Measurements from ENCODE around the gene LRRC61.

The LRRC61 gene

DNA sequence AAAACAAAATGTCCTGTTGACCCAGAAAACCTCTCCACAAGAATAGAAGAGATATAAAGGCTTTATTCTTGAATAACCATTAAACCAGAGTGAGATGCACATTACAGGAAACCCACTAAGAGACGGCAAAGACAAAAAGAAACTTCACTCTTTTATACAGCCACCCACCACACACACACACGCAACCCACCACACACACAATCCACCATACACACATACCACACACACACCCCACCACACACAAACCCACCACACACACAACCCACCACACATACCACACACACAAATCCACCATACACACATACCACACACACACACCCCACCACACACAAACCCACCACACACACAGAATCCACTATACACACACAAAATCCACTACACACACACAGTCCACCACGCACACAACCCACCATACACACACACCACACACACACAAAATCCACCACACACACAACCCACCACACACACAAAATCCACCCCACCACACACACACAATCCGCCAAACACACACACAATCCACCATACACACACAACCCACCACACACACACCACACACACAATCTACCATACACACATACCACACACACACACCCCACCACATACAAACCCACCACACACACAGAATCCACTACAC is 36.0 kb downstream of the LRRC61 start:
- TF ChIP-seq TCF4 (CRISPR knock-in tag; IDR thresholded peaks at IDR 0.05; ENCODE audit: borderline replicate concordance) = no peak
- no peak for TF ChIP-seq OSR1 (CRISPR knock-in tag; IDR thresholded peaks at IDR 0.05)
- TF ChIP-seq ESRRG (CRISPR knock-in tag; IDR thresholded peaks at IDR 0.05) = no peak
- no peak for TF ChIP-seq ZNF8 (CRISPR knock-in tag; IDR thresholded peaks at IDR 0.05)
- no peak for TF ChIP-seq ISL1 (CRISPR knock-in tag; IDR thresholded peaks at IDR 0.05)
- no peak for TF ChIP-seq BACH2 (CRISPR knock-in tag; IDR thresholded peaks at IDR 0.05; ENCODE audit: borderline replicate concordance)
- TF ChIP-seq, protein P1, sequence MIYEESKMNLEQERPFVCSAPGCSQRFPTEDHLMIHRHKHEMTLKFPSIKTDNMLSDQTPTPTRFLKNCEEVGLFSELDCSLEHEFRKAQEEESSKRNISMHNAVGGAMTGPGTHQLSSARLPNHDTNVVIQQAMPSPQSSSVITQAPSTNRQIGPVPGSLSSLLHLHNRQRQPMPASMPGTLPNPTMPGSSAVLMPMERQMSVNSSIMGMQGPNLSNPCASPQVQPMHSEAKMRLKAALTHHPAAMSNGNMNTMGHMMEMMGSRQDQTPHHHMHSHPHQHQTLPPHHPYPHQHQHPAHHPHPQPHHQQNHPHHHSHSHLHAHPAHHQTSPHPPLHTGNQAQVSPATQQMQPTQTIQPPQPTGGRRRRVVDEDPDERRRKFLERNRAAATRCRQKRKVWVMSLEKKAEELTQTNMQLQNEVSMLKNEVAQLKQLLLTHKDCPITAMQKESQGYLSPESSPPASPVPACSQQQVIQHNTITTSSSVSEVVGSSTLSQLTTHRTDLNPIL (CRISPR knock-in tag; IDR thresholded peaks at IDR 0.05; ENCODE audit: low read depth) = no peak
- TF ChIP-seq, protein P2, sequence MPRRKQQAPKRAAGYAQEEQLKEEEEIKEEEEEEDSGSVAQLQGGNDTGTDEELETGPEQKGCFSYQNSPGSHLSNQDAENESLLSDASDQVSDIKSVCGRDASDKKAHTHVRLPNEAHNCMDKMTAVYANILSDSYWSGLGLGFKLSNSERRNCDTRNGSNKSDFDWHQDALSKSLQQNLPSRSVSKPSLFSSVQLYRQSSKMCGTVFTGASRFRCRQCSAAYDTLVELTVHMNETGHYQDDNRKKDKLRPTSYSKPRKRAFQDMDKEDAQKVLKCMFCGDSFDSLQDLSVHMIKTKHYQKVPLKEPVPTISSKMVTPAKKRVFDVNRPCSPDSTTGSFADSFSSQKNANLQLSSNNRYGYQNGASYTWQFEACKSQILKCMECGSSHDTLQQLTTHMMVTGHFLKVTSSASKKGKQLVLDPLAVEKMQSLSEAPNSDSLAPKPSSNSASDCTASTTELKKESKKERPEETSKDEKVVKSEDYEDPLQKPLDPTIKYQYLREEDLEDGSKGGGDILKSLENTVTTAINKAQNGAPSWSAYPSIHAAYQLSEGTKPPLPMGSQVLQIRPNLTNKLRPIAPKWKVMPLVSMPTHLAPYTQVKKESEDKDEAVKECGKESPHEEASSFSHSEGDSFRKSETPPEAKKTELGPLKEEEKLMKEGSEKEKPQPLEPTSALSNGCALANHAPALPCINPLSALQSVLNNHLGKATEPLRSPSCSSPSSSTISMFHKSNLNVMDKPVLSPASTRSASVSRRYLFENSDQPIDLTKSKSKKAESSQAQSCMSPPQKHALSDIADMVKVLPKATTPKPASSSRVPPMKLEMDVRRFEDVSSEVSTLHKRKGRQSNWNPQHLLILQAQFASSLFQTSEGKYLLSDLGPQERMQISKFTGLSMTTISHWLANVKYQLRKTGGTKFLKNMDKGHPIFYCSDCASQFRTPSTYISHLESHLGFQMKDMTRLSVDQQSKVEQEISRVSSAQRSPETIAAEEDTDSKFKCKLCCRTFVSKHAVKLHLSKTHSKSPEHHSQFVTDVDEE (CRISPR knock-in tag; IDR thresholded peaks at IDR 0.05) = no peak
- no peak for ATAC-seq

DNA sequence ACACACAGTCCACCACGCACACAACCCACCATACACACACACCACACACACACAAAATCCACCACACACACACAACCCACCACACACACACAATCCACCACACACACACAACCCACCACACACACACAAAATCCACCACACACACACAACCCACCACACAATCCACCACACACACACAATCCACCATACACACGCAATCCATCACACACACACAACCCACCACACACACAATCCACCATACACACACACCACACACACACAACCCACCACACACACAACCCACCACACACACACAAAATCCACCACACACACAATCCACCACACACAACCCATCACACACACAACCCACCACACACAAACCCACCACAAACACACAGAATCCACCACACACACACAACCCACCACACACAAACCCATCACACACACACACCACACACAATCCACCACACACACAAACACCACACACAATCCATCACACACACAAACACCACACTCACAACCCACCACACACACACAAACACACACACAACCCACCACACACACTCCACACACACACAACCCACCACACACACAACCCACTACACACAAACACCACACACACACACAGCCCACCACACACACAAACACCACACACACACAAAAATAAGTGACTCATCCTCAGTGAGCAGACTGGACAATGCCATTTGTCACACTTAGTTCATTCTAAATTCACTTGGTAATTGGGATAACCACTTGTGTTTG is 36.6 kb downstream of the LRRC61 start:
- TF ChIP-seq BACH2 (CRISPR knock-in tag; IDR thresholded peaks at IDR 0.05; ENCODE audit: borderline replicate concordance) = no peak
- TF ChIP-seq ZC3H10 (CRISPR knock-in tag; IDR thresholded peaks at IDR 0.05) = no peak
- TF ChIP-seq GLIS3 (CRISPR knock-in tag; IDR thresholded peaks at IDR 0.05) = no peak
- ATAC-seq = no peak

GRCh38 chr7:150360363-150361058 is 37.4 kb downstream of the LRRC61 start:
- ATAC-seq = no peak

DNA sequence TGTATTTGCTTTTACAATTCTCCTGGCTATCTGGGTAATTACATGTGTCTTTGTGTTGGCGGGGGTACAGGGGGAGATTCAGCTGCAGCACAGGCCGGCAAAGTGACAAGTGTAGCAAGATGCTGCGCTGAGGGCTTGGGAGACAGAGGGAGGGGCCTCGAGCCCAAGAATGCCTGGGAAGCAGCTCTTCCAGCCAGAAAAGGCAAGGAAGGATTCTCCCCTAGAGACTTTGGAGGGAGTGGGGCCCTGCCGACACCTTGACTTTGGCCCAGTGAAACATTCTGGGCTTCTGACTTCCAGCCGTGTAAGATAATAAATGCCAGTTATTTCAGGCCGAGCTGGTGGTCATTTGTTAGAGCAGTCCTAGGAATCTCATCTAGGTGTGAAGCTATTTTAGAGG is 38.2 kb downstream of the LRRC61 start:
- TF ChIP-seq, protein P2 (CRISPR knock-in tag; IDR thresholded peaks at IDR 0.05) = no peak
- TF ChIP-seq BACH2 (CRISPR knock-in tag; IDR thresholded peaks at IDR 0.05; ENCODE audit: borderline replicate concordance) (no peak), POU6F1 (CRISPR knock-in tag; IDR thresholded peaks at IDR 0.05; ENCODE audit: borderline replicate concordance, low read depth) (no peak), ZNF565 (CRISPR knock-in tag; conservative IDR thresholded peaks at IDR 0.05; ENCODE audit: low read depth) (no peak)
- ATAC-seq = no peak

More at GRCh38 chr7:150360363-150361058, 37.4 kb downstream of the LRRC61 start:
- TF ChIP-seq RARB (CRISPR knock-in tag; IDR thresholded peaks at IDR 0.05) (no peak), ESRRG (CRISPR knock-in tag; IDR thresholded peaks at IDR 0.05) (no peak), BACH2 (CRISPR knock-in tag; IDR thresholded peaks at IDR 0.05; ENCODE audit: borderline replicate concordance) (no peak), TOX (CRISPR knock-in tag; IDR thresholded peaks at IDR 0.05; ENCODE audit: borderline replicate concordance) (no peak), ARNTL (CRISPR knock-in tag; IDR thresholded peaks at IDR 0.05; ENCODE audit: borderline replicate concordance, low read depth) (no peak), GLIS3 (CRISPR knock-in tag; IDR thresholded peaks at IDR 0.05) (no peak), PPARA (CRISPR knock-in tag; IDR thresholded peaks at IDR 0.05; ENCODE audit: borderline replicate concordance) (no peak)
- TF ChIP-seq, protein P1 (CRISPR knock-in tag; IDR thresholded peaks at IDR 0.05; ENCODE audit: low read depth) = no peak
